Osteoblast (primary cell): ENCODE measurements around the gene PTPRN2. TPM values are rescaled to one million over a fixed set of nuclear protein-coding genes. Genes with fewer than 3 reads are reported as not detected.

ENCODE experiments used
- DNase-seq: peaks from one replicate; pipeline ENCODE4 v3.0.0; 2011; ENCODE audit warnings: low spot score, mixed read lengths; ENCODE audit not compliant: insufficient read length; ENCODE audit errors: missing footprints
- H2AFZ ChIP-seq: 2 replicates; pipeline ENCODE4 v1.6.0; 2011; ENCODE audit warnings: mild to moderate bottlenecking, low read length
- H3K27ac ChIP-seq: 2 replicates; pipeline ENCODE4 v1.5.1; 2011; ENCODE audit warnings: mild to moderate bottlenecking, low read depth, low read length, moderate library complexity
- H3K27me3 ChIP-seq: 2 replicates; pipeline ENCODE4 v1.6.0; 2012; ENCODE audit warnings: mild to moderate bottlenecking, control low read depth, inconsistent platforms, low read length, moderate library complexity; ENCODE audit not compliant: insufficient read depth
- H3K36me3 ChIP-seq: 2 replicates; pipeline ENCODE4 v1.5.1; 2011; ENCODE audit warnings: mild to moderate bottlenecking, low read length, control low read depth, moderate library complexity; ENCODE audit not compliant: insufficient read depth
- H3K4me1 ChIP-seq: 2 replicates; pipeline ENCODE4 v1.5.1; 2011; ENCODE audit warnings: mild to moderate bottlenecking, low read length, control low read depth, moderate library complexity; ENCODE audit not compliant: insufficient read depth
- H3K4me2 ChIP-seq: 2 replicates; pipeline ENCODE4 v1.6.0; 2011; ENCODE audit warnings: mild to moderate bottlenecking, low read length; ENCODE audit not compliant: insufficient read depth
- H3K4me3 ChIP-seq: fragments of 200-600 bp; sonication (generic); 3 replicates; pipeline ENCODE4 v1.5.1; 2012; ENCODE audit warnings: mild to moderate bottlenecking, low read length, inconsistent platforms; ENCODE audit not compliant: insufficient read depth
- H3K79me2 ChIP-seq: 2 replicates; pipeline ENCODE4 v1.6.0; 2012; ENCODE audit warnings: mild to moderate bottlenecking, low read length, control low read depth, inconsistent platforms; ENCODE audit not compliant: insufficient read depth
- H3K9me3 ChIP-seq: 2 replicates; pipeline ENCODE4 v1.5.1; 2011; ENCODE audit warnings: low read depth, low read length, control low read depth
- H4K20me1 ChIP-seq: 2 replicates; pipeline ENCODE4 v1.6.0; 2012; ENCODE audit warnings: mild to moderate bottlenecking, low read length, control low read depth; ENCODE audit not compliant: insufficient read depth
- total RNA-seq: library from RNA; depleted of rRNA; stranded (reverse); fragments of >200 nt; gene quantifications from 2 replicates; pipeline ENCODE4 v1.2.3, GENCODE V29; 2012
- TF ChIP-seq, protein P1 (sequence below): IDR thresholded peaks from 2 replicates; pipeline ENCODE4 v1.5.1; 2011; ENCODE audit warnings: mild to moderate bottlenecking, low read depth, low read length, moderate library complexity; ENCODE audit errors: extremely low read depth

The PTPRN2 gene
- total RNA-seq, 1 donor = 0.36 TPM

DNA sequence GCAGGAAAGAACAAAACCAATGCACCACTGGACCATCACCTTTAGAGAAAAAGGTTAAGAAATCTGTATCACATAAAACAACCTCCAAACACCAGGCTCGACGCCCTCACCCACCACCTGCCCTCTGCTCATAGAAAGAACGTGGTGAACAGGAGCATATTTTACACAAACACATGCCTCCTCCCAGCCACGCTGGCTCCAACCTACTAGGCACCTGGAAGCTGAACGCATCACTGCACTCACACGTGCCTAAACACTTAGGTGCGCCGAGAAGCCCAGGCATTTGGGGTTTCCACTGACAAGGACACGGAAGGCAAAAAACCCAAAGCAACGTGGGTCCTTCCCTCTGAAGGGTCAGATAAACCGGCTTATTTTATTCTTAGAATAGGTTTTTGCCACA is 56.0 kb downstream of the PTPRN2 start:
- Histone ChIP-seq H3K9me3 (peaks cover 3% of the 10 kb centered on the region), H3K4me1 (no peaks in the 10 kb centered on the region), H4K20me1 (no peaks in the 10 kb centered on the region), H3K4me3 (no peak overlapping the region), H3K36me3 (no peaks in the 10 kb centered on the region), H3K27me3 (no peaks in the 10 kb centered on the region), H3K4me2 (no peak overlapping the region), H3K27ac (no peak overlapping the region), H2AFZ (no peak overlapping the region), H3K79me2 (no peaks in the 10 kb centered on the region)
- TF ChIP-seq, protein P1, sequence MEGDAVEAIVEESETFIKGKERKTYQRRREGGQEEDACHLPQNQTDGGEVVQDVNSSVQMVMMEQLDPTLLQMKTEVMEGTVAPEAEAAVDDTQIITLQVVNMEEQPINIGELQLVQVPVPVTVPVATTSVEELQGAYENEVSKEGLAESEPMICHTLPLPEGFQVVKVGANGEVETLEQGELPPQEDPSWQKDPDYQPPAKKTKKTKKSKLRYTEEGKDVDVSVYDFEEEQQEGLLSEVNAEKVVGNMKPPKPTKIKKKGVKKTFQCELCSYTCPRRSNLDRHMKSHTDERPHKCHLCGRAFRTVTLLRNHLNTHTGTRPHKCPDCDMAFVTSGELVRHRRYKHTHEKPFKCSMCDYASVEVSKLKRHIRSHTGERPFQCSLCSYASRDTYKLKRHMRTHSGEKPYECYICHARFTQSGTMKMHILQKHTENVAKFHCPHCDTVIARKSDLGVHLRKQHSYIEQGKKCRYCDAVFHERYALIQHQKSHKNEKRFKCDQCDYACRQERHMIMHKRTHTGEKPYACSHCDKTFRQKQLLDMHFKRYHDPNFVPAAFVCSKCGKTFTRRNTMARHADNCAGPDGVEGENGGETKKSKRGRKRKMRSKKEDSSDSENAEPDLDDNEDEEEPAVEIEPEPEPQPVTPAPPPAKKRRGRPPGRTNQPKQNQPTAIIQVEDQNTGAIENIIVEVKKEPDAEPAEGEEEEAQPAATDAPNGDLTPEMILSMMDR = no peak
- DNase-seq = no peak

DNA sequence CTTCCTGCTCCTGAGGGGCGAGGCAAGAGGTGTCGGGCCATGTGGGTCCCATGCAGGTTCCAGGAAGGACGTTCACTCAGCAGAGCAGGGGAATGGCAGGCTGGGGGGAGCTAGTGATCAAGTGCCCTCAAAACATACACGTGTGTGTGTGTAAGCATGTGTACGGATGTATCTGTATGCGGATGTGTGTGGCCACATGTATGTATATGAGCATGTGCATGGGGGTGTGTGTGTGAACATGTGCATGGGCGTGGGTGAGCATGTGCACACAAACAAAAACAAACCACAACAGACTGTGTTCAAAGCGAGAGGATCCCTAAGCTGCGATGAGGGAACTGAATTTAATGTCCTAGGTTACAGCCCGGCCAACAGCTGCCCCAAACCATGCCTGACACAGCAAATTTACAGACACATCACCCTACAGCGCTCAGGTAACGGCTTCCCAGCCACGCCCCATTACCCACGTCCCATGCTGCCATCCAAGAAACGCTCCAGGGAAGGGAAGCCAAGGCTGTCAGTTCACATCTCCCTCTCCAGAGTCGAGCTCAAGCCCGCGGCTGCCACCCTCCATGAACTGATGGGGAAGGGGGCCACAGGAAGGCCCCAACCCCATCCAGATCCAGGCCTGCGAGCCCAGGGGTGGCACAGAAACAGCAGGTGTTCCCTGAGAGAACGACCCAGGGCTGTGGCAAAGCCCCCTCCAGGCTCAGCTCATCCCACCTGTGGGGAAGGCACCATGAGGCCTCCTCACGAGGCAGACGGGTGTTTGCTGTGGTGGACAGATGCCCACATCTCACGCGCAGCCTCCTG is 56.6 kb downstream of the PTPRN2 start:
- TF ChIP-seq, protein P1 = no peak
- Histone ChIP-seq H2AFZ (no peak overlapping the region), H3K4me2 (no peak overlapping the region), H3K4me3 (no peak overlapping the region), H3K4me1 (no peaks in the 10 kb centered on the region), H3K79me2 (no peaks in the 10 kb centered on the region), H3K27ac (no peak overlapping the region), H3K9me3 (peaks cover 3% of the 10 kb centered on the region), H3K36me3 (no peaks in the 10 kb centered on the region), H3K27me3 (no peaks in the 10 kb centered on the region), H4K20me1 (no peaks in the 10 kb centered on the region)
- no peak for DNase-seq

DNA sequence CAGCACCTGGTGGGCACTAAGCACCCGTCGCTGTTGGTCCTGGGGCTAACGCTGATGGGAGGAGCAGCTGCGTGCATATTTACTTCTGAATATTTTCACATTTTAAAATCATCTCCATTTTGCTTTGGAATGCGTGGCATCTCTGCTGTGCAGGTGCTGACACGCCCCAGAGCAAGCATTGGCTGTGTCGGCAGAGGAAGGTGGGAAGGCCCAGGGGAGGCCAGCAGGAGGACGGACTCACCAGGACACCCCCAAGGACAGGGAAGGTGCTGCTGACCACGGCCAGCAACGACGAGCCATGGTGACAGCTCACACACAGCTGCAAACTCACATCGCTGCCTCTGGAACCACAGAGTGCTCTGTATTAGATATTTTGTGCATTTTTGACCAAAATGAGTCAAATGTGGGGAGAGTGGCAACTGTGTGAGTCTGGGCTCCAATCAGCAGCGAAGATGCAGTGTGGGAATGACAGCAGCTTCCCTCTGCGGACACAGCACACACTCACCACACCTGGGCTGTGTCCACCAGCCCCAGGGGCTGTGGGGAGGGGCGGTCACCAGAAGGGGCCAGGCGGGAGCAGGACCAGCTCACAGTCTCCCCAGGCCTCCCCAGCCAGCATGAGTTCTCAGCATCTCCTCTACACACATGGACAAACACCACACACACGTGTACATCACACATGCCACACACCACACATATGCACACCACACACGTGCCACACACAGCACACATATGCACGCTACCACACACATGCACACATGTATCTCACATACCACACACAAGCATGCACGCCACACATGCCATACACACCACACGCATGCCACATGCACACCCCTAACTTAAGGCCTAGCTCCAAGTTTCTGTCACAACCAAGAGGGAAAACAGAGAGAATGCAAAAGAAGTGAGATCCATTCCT is 58.2 kb downstream of the PTPRN2 start:
- H3K4me3 ChIP-seq = no peak overlapping the region
- peaks cover 3% of the 10 kb centered on the region for H3K9me3 ChIP-seq
- no peak overlapping the region for H2AFZ ChIP-seq
- no peak overlapping the region for H3K27ac ChIP-seq
- no peak overlapping the region for H3K4me2 ChIP-seq
- no peaks in the 10 kb centered on the region for H3K4me1 ChIP-seq
- H4K20me1 ChIP-seq = no peaks in the 10 kb centered on the region
- H3K79me2 ChIP-seq = no peaks in the 10 kb centered on the region
- H3K27me3 ChIP-seq = no peaks in the 10 kb centered on the region
- no peak for DNase-seq
- no peaks in the 10 kb centered on the region for H3K36me3 ChIP-seq
- TF ChIP-seq, protein P1 = no peak
